Measurements from ENCODE around the gene LRFN4. TPM values are rescaled to one million over a fixed set of nuclear protein-coding genes. Genes with fewer than 3 reads are reported as not detected.

LRFN4 gene
- total and polyA plus RNA-seq, 2 of the 13 experiments (the other 11 are each of a cell fraction or from before 2014, with no cell fraction given), result 1.3 to 6.8 TPM

- no peak for TF ChIP-seq ZNF562 (CRISPR knock-in tag; IDR thresholded peaks at IDR 0.05; ENCODE audit: borderline replicate concordance)
Measured at GRCh38 chr11:66866007-66866406, 9.1 kb downstream of the LRFN4 start (continued).

- FAIRE-seq (no peak), DNase-seq (ENCODE audit: low spot score) (no peak), ATAC-seq (no peak)
- peaks cover 5% of the 10 kb centered on the region for H4K20me1 ChIP-seq (ENCODE audit: insufficient read depth, low read length)
- no peak overlapping the region for H3K27ac ChIP-seq (ENCODE audit: extremely low read length, insufficient read depth, low read length)
- WGBS (ENCODE audit: low lambda C conversion rate), result 95% methylated on average over 3 of the region's 7 CpGs
- H3K27me3 ChIP-seq (ENCODE audit: control insufficient read depth in 1 of 2, insufficient read depth in 2 of 2, low read length in 2 of 2), result no peaks in the 10 kb centered on the region
- BruUV-seq (replicated peaks), result no TSS peak
- H3K4me2 ChIP-seq (ENCODE audit: low read depth, low read length), result no peak overlapping the region
- H3K4me3 ChIP-seq (replicated peaks in 1 of 3; ENCODE audit: insufficient read depth in 1 of 3, low read depth in 2 of 3, low read length in 3 of 3), result no peak overlapping the region
- H2AFZ ChIP-seq (ENCODE audit: low read length), result no peak overlapping the region
- peaks cover 32 to 66% of the 10 kb centered on the region in 2 experiments; a peak in 4 of 5 replicates for H3K36me3 ChIP-seq (replicated peaks in 1 of 2; ENCODE audit: control insufficient read depth in 1 of 2, insufficient read depth in 2 of 2, low read length in 2 of 2)
- peaks cover 9% of the 10 kb centered on the region for H3K4me1 ChIP-seq (ENCODE audit: insufficient read depth, low read length)
- no peak overlapping the region for H3K9ac ChIP-seq (ENCODE audit: insufficient read depth, low read depth, low read length)
- ChIA-PET CTCF (ENCODE audit: low intra/inter-chr PET ratio, low total read pairs) (no interaction called here), POLR2A (no interaction called here)
- H3K79me2 ChIP-seq (ENCODE audit: insufficient read depth, low read length), result no peaks in the 10 kb centered on the region
- H3K9me3 ChIP-seq (ENCODE audit: low read length), result no peaks in the 10 kb centered on the region
- intact Hi-C loops (cut with micrococcal nuclease; ENCODE audit: unreplicated experiment), result no loop called here
- in situ Hi-C loops (cut with HindIII; ENCODE audit: extremely low pct_ligation_motif_present, low pct_unique_long_range_greater_than_20kb), result no loop called here
- TF ChIP-seq TFAP4 (IDR thresholded peaks at IDR 0.05; ENCODE audit: borderline replicate concordance, low read depth) (no peak), ZNF512 (CRISPR knock-in tag; IDR thresholded peaks at IDR 0.05) (no peak), ZNF619 (CRISPR knock-in tag; IDR thresholded peaks at IDR 0.05) (no peak), ZNF605 (CRISPR knock-in tag; IDR thresholded peaks at IDR 0.05) (no peak), MTF2 (CRISPR knock-in tag; IDR thresholded peaks at IDR 0.05; ENCODE audit: borderline replicate concordance) (no peak), ZNF816 (CRISPR knock-in tag; IDR thresholded peaks at IDR 0.05; ENCODE audit: borderline replicate concordance) (no peak), ZNF383 (CRISPR knock-in tag; IDR thresholded peaks at IDR 0.05; ENCODE audit: borderline replicate concordance) (no peak), ZNF503 (CRISPR knock-in tag; IDR thresholded peaks at IDR 0.05) (no peak), ZNF367 (CRISPR knock-in tag; IDR thresholded peaks at IDR 0.05; ENCODE audit: borderline replicate concordance) (no peak), JUND (CRISPR knock-in tag; IDR thresholded peaks at IDR 0.05) (no peak), MED1 (CRISPR knock-in tag; IDR thresholded peaks at IDR 0.05) (no peak), FOSL1 (CRISPR knock-in tag; IDR thresholded peaks at IDR 0.05; ENCODE audit: borderline replicate concordance) (no peak), HNRNPLL (IDR thresholded peaks at IDR 0.05; ENCODE audit: low read depth, low read length, poor library complexity, severe bottlenecking) (no peak), ZNF160 (CRISPR knock-in tag; IDR thresholded peaks at IDR 0.05) (no peak), ARHGAP35 (CRISPR knock-in tag; IDR thresholded peaks at IDR 0.05; ENCODE audit: borderline replicate concordance) (no peak), SRSF9 (IDR thresholded peaks at IDR 0.05; ENCODE audit: borderline replicate concordance, insufficient read depth, low read depth, low read length, poor library complexity, severe bottlenecking) (no peak), ZNF703 (CRISPR knock-in tag; IDR thresholded peaks at IDR 0.05; ENCODE audit: borderline replicate concordance) (no peak)
Measured at GRCh38 chr11:66866511-66866986, 9.7 kb downstream of the LRFN4 start.
